Parathyroid adenoma (tissue), 2 donors: Measurements from ENCODE around the gene DTWD2.

Source experiments
- H2AFZ ChIP-seq: fragments of 300-600 bp; sonication (generic); one replicate; pipeline ENCODE4 v1.7.0; 2017; ENCODE audit warnings: antibody characterized with exemption, mild to moderate bottlenecking
- H3K27ac ChIP-seq: fragments of 300-600 bp; sonication (generic); one replicate; pipeline ENCODE4 v1.7.0; 2017
- H3K27me3 ChIP-seq: fragments of 300-600 bp; sonication (generic); one replicate; pipeline ENCODE4 v1.7.0; 2017; ENCODE audit warnings: low read length; ENCODE audit not compliant: control insufficient read depth, insufficient read depth
- H3K36me3 ChIP-seq: fragments of 300-600 bp; sonication (generic); one replicate; pipeline ENCODE4 v1.7.0; 2017; ENCODE audit warnings: low read length; ENCODE audit not compliant: control insufficient read depth, insufficient read depth
- H3K4me1 ChIP-seq: fragments of 300-600 bp; sonication (generic); one replicate; pipeline ENCODE4 v1.7.0; 2017; ENCODE audit warnings: control low read depth
- H3K4me2 ChIP-seq: fragments of 300-600 bp; sonication (generic); one replicate; pipeline ENCODE4 v1.7.0; 2017; ENCODE audit warnings: low read length
- H3K4me3 ChIP-seq: fragments of 300-600 bp; sonication (generic); one replicate; pipeline ENCODE4 v1.7.0; 2017; ENCODE audit warnings: low read depth, low read length
- H3K79me2 ChIP-seq: fragments of 300-600 bp; sonication (generic); one replicate; pipeline ENCODE4 v1.7.0; 2017; ENCODE audit warnings: control low read depth
- H3K9ac ChIP-seq: fragments of 300-600 bp; sonication (generic); one replicate; pipeline ENCODE4 v1.7.0; 2017; ENCODE audit warnings: mild to moderate bottlenecking
- H3K9me3 ChIP-seq: fragments of 300-600 bp; sonication (generic); one replicate; pipeline ENCODE4 v1.7.0; 2017; ENCODE audit warnings: low read length; ENCODE audit not compliant: control insufficient read depth
- TF ChIP-seq, protein P1 (sequence below): fragments of 300-600 bp; sonication (generic); IDR thresholded peaks from one replicate; pipeline ENCODE4 v1.7.0; 2017; ENCODE audit warnings: antibody characterized with exemption, mild to moderate bottlenecking
- donor health status: primary hyperparathyroidism.

Gene DTWD2

DNA sequence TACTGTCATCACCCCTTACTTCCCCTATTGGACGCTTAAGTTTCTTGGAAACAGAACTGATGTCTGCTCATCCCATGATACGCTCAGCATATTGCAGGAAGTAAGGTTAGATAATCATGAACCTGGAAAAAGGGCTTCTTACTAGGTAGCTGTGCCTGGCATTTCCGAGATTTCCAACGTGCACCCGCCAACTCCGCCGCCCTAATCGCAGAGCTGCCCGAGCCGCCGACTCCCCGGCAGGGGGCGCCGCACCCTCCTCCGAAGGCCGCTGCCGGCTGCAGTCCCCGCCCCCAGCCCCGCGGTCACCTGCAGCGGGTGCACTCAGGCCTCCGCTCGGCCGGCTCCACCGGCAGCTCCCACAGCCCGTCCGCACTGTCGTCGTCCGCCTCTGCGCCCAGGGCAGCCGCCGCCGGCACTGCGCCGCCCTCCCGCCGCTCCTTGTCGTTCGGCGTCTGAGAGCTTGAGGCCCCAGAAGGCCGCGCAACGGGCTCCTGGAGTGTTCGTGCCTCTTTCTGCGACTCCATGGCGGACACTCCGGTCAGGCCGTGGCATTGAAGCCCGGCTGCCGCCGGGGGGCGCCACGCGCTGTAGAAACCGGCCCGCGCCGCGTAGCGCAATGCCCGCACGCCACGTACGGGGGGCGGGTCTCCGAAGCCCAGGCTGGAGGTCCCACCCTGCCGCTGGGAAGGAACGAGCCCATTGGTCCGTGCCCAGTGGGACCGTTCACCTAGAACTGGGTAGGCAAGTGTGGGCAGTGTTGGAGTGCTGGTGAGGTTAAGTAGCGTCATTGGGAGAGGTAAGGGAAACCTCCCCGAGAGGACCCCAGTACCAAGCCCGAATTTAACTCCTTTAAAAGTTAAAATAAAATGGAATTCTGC is at the start of gene DTWD2:
TSS of gene DTWD2 (minus strand) at position 560 of the 878 bp plus-strand sequence. CDS start at position 524, 36 bp downstream.
- Histone ChIP-seq H3K4me3 (peak within 1 kb of the TSS; percentile 91), H2AFZ (peak within 1 kb of the TSS; percentile 98), H3K36me3 (no peaks in the 10 kb centered on the region), H3K9me3 (no peaks in the 10 kb centered on the region), H3K27me3 (no peaks in the 10 kb centered on the region), H3K4me1 (no peaks in the 10 kb centered on the region), H3K79me2 (peaks cover 14% of the 10 kb centered on the region), H3K4me2 (peak within 1 kb of the TSS; percentile 90), H3K9ac (peak within 1 kb of the TSS; percentile 97), H3K27ac (peak within 1 kb of the TSS; percentile 98)
- TF ChIP-seq, protein P1, sequence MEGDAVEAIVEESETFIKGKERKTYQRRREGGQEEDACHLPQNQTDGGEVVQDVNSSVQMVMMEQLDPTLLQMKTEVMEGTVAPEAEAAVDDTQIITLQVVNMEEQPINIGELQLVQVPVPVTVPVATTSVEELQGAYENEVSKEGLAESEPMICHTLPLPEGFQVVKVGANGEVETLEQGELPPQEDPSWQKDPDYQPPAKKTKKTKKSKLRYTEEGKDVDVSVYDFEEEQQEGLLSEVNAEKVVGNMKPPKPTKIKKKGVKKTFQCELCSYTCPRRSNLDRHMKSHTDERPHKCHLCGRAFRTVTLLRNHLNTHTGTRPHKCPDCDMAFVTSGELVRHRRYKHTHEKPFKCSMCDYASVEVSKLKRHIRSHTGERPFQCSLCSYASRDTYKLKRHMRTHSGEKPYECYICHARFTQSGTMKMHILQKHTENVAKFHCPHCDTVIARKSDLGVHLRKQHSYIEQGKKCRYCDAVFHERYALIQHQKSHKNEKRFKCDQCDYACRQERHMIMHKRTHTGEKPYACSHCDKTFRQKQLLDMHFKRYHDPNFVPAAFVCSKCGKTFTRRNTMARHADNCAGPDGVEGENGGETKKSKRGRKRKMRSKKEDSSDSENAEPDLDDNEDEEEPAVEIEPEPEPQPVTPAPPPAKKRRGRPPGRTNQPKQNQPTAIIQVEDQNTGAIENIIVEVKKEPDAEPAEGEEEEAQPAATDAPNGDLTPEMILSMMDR: peak; percentile 94

DNA sequence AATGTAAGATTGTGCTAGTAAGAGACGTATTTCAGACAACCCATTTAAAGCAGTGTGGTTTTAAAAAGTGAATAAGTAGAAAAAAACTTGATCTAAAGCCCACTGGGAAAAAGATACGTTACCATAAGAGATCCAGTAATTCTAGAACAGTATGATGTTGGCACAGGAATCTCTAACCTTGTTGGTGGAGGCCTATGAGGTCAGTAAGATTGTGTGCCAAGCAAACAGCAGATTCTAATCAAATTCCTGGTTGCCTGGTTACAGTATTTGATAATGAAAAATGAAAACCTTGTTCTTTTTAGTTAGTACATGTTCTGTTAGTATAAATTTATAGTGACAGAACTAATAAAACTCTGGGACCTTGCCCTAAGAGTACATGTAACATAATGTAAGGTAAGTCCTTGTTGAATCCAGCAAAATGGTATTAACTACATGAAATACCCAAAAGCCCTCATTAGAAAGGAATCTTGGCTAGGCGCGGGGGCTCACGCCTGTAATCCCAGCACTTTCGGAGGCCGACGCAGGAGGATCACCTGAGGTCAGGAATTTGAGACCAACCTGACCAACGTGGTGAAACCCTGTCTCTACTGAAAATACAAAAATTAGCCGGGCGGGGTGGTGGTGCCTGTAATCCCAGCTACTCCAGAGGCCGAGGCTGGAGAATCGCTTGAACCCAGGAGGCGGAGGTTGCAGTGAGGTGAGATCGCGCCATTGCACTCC is 49.3 kb upstream of the DTWD2 start:
- Histone ChIP-seq H3K27ac (no peak overlapping the region), H3K4me2 (no peak overlapping the region), H3K27me3 (no peaks in the 10 kb centered on the region), H2AFZ (no peak overlapping the region), H3K4me3 (no peak overlapping the region), H3K79me2 (no peaks in the 10 kb centered on the region), H3K36me3 (no peaks in the 10 kb centered on the region), H3K4me1 (no peaks in the 10 kb centered on the region), H3K9ac (no peak overlapping the region), H3K9me3 (no peaks in the 10 kb centered on the region)
- TF ChIP-seq, protein P1: no peak

DNA sequence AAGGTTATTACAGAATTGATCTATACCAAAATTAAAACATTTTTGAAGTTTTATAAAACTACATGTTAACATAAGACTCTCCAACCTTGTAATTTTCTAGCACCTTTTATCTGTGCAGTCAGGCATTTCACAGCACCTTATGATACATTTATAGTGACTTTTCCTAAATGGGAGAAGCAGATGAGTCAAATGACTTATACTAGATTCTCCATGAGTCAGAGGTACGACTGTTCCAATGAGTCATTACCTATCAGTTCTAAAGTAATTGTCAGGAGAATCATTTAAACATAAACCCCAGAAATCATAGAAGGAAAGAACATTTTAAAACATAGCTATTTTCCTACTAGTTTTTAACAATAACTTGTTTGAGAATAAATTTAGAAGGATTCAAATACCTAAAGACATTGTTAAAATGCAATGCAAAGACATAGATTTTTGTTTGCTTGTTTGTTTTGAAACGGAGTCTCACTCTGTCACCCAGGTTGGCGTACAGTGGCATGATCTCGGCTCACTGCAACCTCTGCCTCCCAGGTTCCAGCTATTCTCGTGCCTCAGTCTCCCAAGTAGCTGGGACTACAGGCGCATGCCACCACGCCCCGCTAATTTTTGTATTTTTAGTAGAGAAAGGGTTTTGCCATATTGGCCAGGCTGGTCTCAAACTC is 47.9 kb upstream of the DTWD2 start:
- H3K9ac ChIP-seq: no peak overlapping the region

DNA sequence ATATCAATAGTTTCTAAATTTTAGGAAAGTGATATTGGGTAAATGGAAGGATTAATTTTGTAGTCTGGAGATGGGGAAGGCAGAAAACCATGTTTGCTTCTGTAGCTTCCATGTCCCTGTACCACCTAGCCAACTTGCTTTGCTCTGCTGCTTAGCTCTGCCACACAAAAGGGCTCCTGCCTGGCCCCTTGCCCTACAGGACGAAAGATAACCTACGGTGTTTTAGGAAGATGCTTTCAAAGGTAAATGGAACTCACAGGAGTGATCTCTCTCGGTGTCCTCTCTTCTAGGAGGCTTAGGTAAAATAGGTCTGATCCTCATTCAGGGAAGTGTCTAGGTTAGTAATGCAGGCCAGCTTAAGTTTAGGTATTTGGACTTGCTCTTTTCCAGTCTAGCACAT is 44.8 kb upstream of the DTWD2 start:
- Histone ChIP-seq H2AFZ (no peak overlapping the region), H3K36me3 (no peaks in the 10 kb centered on the region), H3K9me3 (no peaks in the 10 kb centered on the region), H3K27ac (no peak overlapping the region), H3K4me2 (no peak overlapping the region), H3K4me3 (no peak overlapping the region), H3K9ac (no peak overlapping the region), H3K27me3 (no peaks in the 10 kb centered on the region), H3K4me1 (no peaks in the 10 kb centered on the region), H3K79me2 (no peaks in the 10 kb centered on the region)
- TF ChIP-seq, protein P1: no peak

More for the DNA sequence above, 47.9 kb upstream of the DTWD2 start:
- no peaks in the 10 kb centered on the region for H3K79me2 ChIP-seq
- TF ChIP-seq, protein P1: no peak
- H3K27me3 ChIP-seq: no peaks in the 10 kb centered on the region
- H3K27ac ChIP-seq: no peak overlapping the region
- no peak overlapping the region for H2AFZ ChIP-seq
- no peaks in the 10 kb centered on the region for H3K36me3 ChIP-seq
- no peak overlapping the region for H3K4me2 ChIP-seq
- no peak overlapping the region for H3K4me3 ChIP-seq
- H3K9me3 ChIP-seq: no peaks in the 10 kb centered on the region
- no peaks in the 10 kb centered on the region for H3K4me1 ChIP-seq
